MCF 10A (cell line): ENCODE results near the gene KRTAP10-8. TPM values are rescaled to one million over a fixed set of nuclear protein-coding genes. Genes with fewer than 3 reads are reported as not detected.

Source experiments
- BruUV-seq: library from RNA; stranded (reverse); fragments of 400-500 nt; replicated peaks from 2 replicates; lab custom pipeline; 2021; lab: Mats Ljungman, UMichigan
- CTCF ChIA-PET: fragments of 300-600 bp; sonication (Branson Sonifier 250); formaldehyde crosslinking; extraction: SDS; loops from one replicate; lab custom pipeline; 2021; ENCODE audit warnings: antibody characterized with exemption, inconsistent platforms; lab: Yijun Ruan, JAX
- POLR2A ChIA-PET: fragments of 300-600, 350-650 bp; sonication (Branson Sonifier 250); formaldehyde crosslinking; extraction: SDS; loops from one replicate; lab custom pipeline; 2020; ENCODE audit warnings: antibody characterized with exemption, inconsistent platforms; lab: Yijun Ruan, JAX
- DNase-seq: peaks from one replicate; pipeline ENCODE4 v3.0.0-alpha.2; 2018; ENCODE audit not compliant: unreplicated experiment
- H3K27ac Mint-ChIP-seq: one replicate; pipeline ENCODE4 v1.8.0; 2022; ENCODE audit warnings: mild to moderate bottlenecking, low read depth, mixed read lengths; ENCODE audit not compliant: unreplicated experiment
- H3K27me3 Mint-ChIP-seq: one replicate; pipeline ENCODE4 v1.8.0; 2022; ENCODE audit warnings: mixed read lengths; ENCODE audit not compliant: insufficient read depth, unreplicated experiment
- H3K36me3 Mint-ChIP-seq: one replicate; pipeline ENCODE4 v1.8.0; 2022; ENCODE audit warnings: mild to moderate bottlenecking, moderate library complexity, mixed read lengths; ENCODE audit not compliant: insufficient read depth, unreplicated experiment
- H3K4me1 Mint-ChIP-seq: one replicate; pipeline ENCODE4 v1.8.0; 2022; ENCODE audit warnings: mixed read lengths; ENCODE audit not compliant: insufficient read depth, unreplicated experiment
- H3K4me3 Mint-ChIP-seq: one replicate; pipeline ENCODE4 v1.8.0; 2022; ENCODE audit warnings: mild to moderate bottlenecking, moderate library complexity, mixed read lengths; ENCODE audit not compliant: unreplicated experiment
- H3K9me3 Mint-ChIP-seq: one replicate; pipeline ENCODE4 v1.8.0; 2022; ENCODE audit warnings: mixed read lengths; ENCODE audit not compliant: unreplicated experiment
- CTCF ChIP-seq: fragments of 200-600 bp; IDR thresholded peaks from one replicate; pipeline ENCODE4 v1.8.0; 2022; ENCODE audit warnings: antibody characterized with exemption, mild to moderate bottlenecking; ENCODE audit not compliant: unreplicated experiment
- intact Hi-C: fragments of 100-400 bp; cut with micrococcal nuclease; formaldehyde crosslinking; loops from 2 replicates; pipeline ENCODE4 v1.14.1; 2022
- total RNA-seq: library from RNA; stranded (reverse); gene quantifications from 2 replicates; pipeline ENCODE4 v1.2.3, GENCODE V29; 2022

KRTAP10-8 gene
- total RNA-seq, 1 experiment from 2014 or later = not detected

DNA sequence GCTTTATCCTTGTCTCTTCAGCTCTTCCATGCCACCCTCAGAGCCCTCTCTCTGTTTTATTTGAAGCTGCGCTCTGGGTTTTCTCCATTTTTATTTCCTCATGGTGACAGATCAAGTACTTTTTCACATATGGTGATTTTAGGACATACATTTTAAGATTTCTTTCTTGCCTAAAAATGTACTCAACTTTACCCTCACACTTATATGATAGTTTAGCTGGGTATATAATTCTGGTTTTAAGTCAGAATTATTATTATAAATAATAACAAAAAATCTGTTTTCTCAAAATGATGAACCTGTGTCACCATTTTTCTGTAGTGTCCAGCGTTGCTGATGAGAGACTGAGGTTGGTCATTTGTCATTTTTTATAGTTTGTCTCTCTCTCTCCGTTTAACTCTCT is 30.7 kb upstream of the KRTAP10-8 start:
- H3K36me3 Mint-ChIP-seq = no peaks in the 10 kb centered on the region
- peaks cover 40% of the 10 kb centered on the region for H3K27me3 Mint-ChIP-seq
- BruUV-seq = no TSS peak
- peaks cover 16% of the 10 kb centered on the region for H3K9me3 Mint-ChIP-seq
- H3K27ac Mint-ChIP-seq = no peak overlapping the region
- no peaks in the 10 kb centered on the region for H3K4me1 Mint-ChIP-seq
- no peak overlapping the region for H3K4me3 Mint-ChIP-seq
- intact Hi-C loops = no loop called here
- DNase-seq = no peak
- POLR2A ChIA-PET = no interaction called here
- CTCF ChIA-PET = no interaction called here
- TF ChIP-seq CTCF = no peak

DNA sequence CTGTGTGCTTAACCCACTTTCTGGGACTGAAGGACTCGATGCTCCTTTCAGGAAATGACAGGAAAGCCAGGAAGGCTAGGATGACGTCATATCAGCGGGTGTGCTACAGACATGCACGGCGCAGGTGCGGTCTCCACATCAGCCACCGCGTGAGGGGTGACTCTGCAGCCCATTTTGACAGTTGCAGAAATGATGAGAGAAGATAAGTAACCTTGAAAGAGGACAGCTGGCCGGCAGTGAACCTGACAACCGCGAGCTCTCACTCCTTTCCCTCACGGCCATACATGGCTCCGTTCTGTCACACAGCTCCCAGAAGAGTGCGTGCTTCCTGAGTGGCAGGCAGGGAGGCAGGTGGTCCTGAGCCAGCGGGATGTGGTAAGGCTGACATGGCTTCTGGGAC is 29.8 kb upstream of the KRTAP10-8 start:
- intact Hi-C loops = no loop called here
- peaks cover 49% of the 10 kb centered on the region for H3K27me3 Mint-ChIP-seq
- no peaks in the 10 kb centered on the region for H3K4me1 Mint-ChIP-seq
- CTCF ChIA-PET = no interaction called here
- H3K27ac Mint-ChIP-seq = no peak overlapping the region
- no peak for TF ChIP-seq CTCF
- BruUV-seq = no TSS peak
- POLR2A ChIA-PET = no interaction called here
- no peaks in the 10 kb centered on the region for H3K36me3 Mint-ChIP-seq
- H3K9me3 Mint-ChIP-seq = peaks cover 14% of the 10 kb centered on the region
- DNase-seq = no peak
- H3K4me3 Mint-ChIP-seq = no peak overlapping the region

DNA sequence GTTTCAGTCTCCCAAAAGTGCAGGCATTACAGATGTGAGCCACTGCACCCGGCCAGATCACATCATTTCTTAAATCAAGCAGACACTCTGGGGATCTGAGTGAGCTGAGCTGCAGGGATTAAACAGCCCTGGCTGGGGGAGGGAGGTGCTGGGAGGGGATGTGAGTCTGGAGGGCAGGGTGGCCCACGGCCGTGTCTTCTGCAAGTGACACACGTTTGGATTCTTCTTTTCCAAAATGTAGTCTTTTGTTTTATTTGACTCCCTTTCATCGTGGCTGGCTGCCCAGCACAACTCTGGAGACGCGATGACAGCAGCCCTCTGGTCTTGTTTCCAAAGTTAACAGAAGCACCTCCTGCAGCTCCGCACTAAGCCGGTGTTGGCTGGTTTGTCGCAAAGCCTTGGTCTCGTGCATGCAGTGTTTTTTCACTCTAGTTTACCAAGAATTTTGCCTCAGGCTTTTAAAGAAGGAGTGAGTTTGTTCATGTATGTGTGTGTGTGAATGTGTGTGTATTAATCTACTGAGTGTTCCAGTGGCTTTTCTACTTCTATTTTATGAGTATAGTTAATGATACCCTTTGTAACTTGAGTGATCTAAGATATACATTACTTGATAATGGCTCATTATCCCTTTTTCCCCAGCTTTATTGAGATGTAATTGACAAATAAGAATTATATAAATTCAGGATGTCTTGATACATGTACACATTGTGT is 28.6 kb upstream of the KRTAP10-8 start:
- peaks cover 8% of the 10 kb centered on the region for H3K9me3 Mint-ChIP-seq
- no peak for TF ChIP-seq CTCF
- POLR2A ChIA-PET = interaction anchor here (0.6 kb wide), 1 partner anchor 47 kb away, joined by 3 read pairs; no protein-coding TSS in a partner anchor
- CTCF ChIA-PET = interaction anchor here (0.6 kb wide), 1 partner anchor 239 kb away, joined by 3 read pairs; no protein-coding TSS in a partner anchor
- no peak overlapping the region for H3K4me3 Mint-ChIP-seq
- H3K36me3 Mint-ChIP-seq = no peaks in the 10 kb centered on the region
- no peaks in the 10 kb centered on the region for H3K4me1 Mint-ChIP-seq
- BruUV-seq = no TSS peak
- no peak overlapping the region for H3K27ac Mint-ChIP-seq
- H3K27me3 Mint-ChIP-seq = peaks cover 61% of the 10 kb centered on the region
- intact Hi-C loops = no loop called here
- no peak for DNase-seq

DNA sequence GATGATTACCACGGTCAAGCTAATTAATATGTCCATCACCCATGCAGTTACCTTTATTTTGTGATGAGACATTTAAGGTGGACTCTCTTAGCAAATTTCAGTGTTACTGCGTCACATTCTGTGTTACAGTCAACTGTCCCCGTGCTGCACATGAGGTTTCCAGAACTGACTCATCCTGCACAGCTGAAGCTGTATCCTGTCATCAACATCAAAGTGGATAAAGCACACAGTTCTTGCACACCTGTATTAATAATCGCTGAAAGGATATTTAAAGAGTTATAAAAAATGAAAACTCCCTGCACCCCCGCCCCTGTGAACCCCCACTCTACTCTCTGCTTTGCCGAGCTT is 28.1 kb upstream of the KRTAP10-8 start:
- intact Hi-C loops = no loop called here
- no peak overlapping the region for H3K4me3 Mint-ChIP-seq
- no peaks in the 10 kb centered on the region for H3K4me1 Mint-ChIP-seq
- no TSS peak for BruUV-seq
- no peak for TF ChIP-seq CTCF
- H3K36me3 Mint-ChIP-seq = no peaks in the 10 kb centered on the region
- no peak for DNase-seq
- H3K27me3 Mint-ChIP-seq = peaks cover 62% of the 10 kb centered on the region
- H3K9me3 Mint-ChIP-seq = peaks cover 8% of the 10 kb centered on the region
- POLR2A ChIA-PET = interaction anchor here (0.5 kb wide), 1 partner anchor 27 kb away, joined by 3 read pairs; no protein-coding TSS in a partner anchor
- CTCF ChIA-PET = interaction anchor here (0.6 kb wide), 1 partner anchor 240 kb away, joined by 3 read pairs; no protein-coding TSS in a partner anchor
- H3K27ac Mint-ChIP-seq = no peak overlapping the region
